Astrocyte (in vitro differentiated cells and primary cell): ENCODE results near the gene LRATD1.

Experiments used
- CTCF ChIP-seq: IDR thresholded peaks from 2 replicates; pipeline ENCODE4 v1.5.1; 2011; ENCODE audit warnings: low read depth, mild to moderate bottlenecking, inconsistent platforms, low read length, moderate library complexity; ENCODE audit not compliant: insufficient read depth
- EZH2 ChIP-seq: IDR thresholded peaks from 2 replicates; pipeline ENCODE4 v1.6.1; 2012; ENCODE audit warnings: mild to moderate bottlenecking, low read length, inconsistent platforms; ENCODE audit not compliant: insufficient read depth

DNA sequence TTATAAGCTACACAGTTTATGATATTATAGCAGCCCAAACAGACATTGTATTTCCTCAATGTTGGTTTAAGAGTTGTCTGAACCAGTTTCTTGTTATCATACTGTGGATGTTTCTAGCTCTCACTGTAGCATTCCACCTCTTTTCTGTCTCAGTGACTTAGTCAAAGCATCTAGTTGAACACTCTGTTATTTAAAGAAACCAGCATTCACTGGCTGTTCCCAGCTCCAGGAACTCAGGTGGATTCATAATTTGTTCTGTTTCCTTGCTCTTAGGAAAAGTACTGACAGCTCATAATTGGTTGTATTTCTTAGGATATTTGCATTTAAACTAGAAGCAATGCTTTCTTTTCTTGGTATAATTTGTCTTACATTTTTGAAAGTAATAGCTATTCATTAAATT is 17.5 kb downstream of the LRATD1 start:
- TF ChIP-seq CTCF = no peak
- TF ChIP-seq EZH2 = no peak
